ENCODE results near the gene CSNK1D. TPM values are rescaled to one million over a fixed set of nuclear protein-coding genes. Genes with fewer than 3 reads are reported as not detected.

Gene CSNK1D
- total and polyA plus RNA-seq, 10 of the 15 experiments (the other 5 are each of a cell fraction or from before 2014, with no cell fraction given) = 5.7 to 105 (median 58.1) TPM

DNA sequence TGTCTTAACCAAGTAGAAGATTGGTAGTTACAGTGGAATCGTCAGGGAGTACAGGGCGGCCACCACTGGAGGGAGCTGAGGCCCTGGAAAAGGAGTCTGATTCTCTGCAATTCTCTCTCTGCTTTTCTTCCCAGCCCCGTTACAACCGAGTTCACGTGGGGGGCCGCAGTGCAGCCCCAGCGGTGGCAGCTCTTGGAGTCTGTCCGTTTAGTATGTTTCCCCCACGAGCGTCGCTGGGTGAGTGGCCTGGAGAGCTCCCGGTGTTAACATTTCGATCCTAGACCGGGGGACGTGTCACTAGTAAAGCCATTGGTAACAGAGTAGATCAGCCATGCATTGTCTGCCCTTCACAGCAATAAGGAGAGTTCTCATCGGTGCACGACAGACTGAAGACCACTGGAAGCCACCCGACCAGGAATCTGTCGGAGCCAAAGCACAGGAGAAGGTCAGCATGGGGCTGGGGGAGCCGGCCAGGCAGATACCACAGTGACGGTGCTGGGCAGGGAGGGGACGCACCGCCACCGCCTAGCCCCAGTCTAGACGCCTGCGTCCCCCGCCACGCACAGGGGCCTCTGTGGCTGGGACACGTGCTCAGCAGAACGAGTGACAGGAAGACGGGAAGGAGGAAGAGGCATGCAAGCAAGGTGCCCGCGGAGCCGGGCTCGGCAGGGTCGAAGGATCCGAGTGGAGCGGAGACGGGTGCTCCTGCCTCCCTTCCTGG lies 28.9 kb downstream of the CSNK1D start:
- no peak for FAIRE-seq
- H2AFZ ChIP-seq (ENCODE audit: control insufficient read depth, low read depth, low read length) = no peak overlapping the region
- peaks cover 30 to 64% of the 10 kb centered on the region in 2 experiments for H3K36me3 ChIP-seq (ENCODE audit: control insufficient read depth in 2 of 2, insufficient read depth in 2 of 2, low read length in 1 of 2)
- no peak for DNase-seq (ENCODE audit: low read depth, low spot score)
- H4K20me1 ChIP-seq (ENCODE audit: control insufficient read depth, insufficient read depth) = peaks cover 5% of the 10 kb centered on the region
- ChIA-PET SMC1A (ENCODE audit: uncharacterized antibody, unreplicated experiment) (no interaction called here), RAD21 (ENCODE audit: unreplicated experiment) (no interaction called here), POLR2A (interaction anchor here (0.8 to 1.2 kb wide), 2 partner anchors 48 to 55 kb away, joined by 3 read pairs; no protein-coding TSS in a partner anchor), CTCF (no interaction called here)
- TF ChIP-seq, protein P1, sequence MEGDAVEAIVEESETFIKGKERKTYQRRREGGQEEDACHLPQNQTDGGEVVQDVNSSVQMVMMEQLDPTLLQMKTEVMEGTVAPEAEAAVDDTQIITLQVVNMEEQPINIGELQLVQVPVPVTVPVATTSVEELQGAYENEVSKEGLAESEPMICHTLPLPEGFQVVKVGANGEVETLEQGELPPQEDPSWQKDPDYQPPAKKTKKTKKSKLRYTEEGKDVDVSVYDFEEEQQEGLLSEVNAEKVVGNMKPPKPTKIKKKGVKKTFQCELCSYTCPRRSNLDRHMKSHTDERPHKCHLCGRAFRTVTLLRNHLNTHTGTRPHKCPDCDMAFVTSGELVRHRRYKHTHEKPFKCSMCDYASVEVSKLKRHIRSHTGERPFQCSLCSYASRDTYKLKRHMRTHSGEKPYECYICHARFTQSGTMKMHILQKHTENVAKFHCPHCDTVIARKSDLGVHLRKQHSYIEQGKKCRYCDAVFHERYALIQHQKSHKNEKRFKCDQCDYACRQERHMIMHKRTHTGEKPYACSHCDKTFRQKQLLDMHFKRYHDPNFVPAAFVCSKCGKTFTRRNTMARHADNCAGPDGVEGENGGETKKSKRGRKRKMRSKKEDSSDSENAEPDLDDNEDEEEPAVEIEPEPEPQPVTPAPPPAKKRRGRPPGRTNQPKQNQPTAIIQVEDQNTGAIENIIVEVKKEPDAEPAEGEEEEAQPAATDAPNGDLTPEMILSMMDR (IDR thresholded peaks at IDR 0.05 in 2 of 3, conservative IDR thresholded peaks at IDR 0.05 in 1 of 3; ENCODE audit: control insufficient read depth in 2 of 3, extremely low read depth in 1 of 3, insufficient read depth in 1 of 3, low read depth in 3 of 3, low read length in 3 of 3) = peak; percentile 46; a peak in 4 of 6 replicates
- no peak for TF ChIP-seq NFYB (IDR thresholded peaks at IDR 0.05; ENCODE audit: insufficient read depth, low read depth, low read length)
- TF ChIP-seq POLR2A (IDR thresholded peaks at IDR 0.05; ENCODE audit: low read depth, low read length) = peak; percentile 68
- no peak for TF ChIP-seq NR2F1 (conservative IDR thresholded peaks at IDR 0.05)
- TF ChIP-seq RAD51 (IDR thresholded peaks at IDR 0.05) = no peak
- TF ChIP-seq PAX5 (IDR thresholded peaks at IDR 0.05; ENCODE audit: borderline replicate concordance, low read depth, low read length) = 0 out of 2 replicates have a peak, but pooled peaks have one; percentile 2
- TF ChIP-seq ZNF687 (IDR thresholded peaks at IDR 0.05) = no peak
- no peak for TF ChIP-seq JUNB (IDR thresholded peaks at IDR 0.05)
- TF ChIP-seq SMC3 (IDR thresholded peaks at IDR 0.05; ENCODE audit: borderline replicate concordance, low read length) = peak; percentile 30; the same call in 1 of the 2 replicates
- TF ChIP-seq PML (IDR thresholded peaks at IDR 0.05; ENCODE audit: low read length) = 0 out of 2 replicates have a peak, but pooled peaks have one; percentile 28
- TF ChIP-seq SRF (IDR thresholded peaks at IDR 0.05; ENCODE audit: low read depth in 2 of 2, low read length in 2 of 2) = no peak
- no peak for TF ChIP-seq RUNX3 (IDR thresholded peaks at IDR 0.05; ENCODE audit: low read length)
- TF ChIP-seq IRF4 (IDR thresholded peaks at IDR 0.05; ENCODE audit: low read depth, low read length) = no peak
- TF ChIP-seq HDAC6 (IDR thresholded peaks at IDR 0.05; ENCODE audit: unreplicated experiment) = peak; percentile 44
- no peak for TF ChIP-seq ZNF24 (IDR thresholded peaks at IDR 0.05)
- no peak for TF ChIP-seq CBX3 (IDR thresholded peaks at IDR 0.05; ENCODE audit: borderline replicate concordance, low read depth)
- TF ChIP-seq POLR2AphosphoS5 (IDR thresholded peaks at IDR 0.05; ENCODE audit: low read length) = peak; percentile 12; the same call in 1 of the 2 replicates
- TF ChIP-seq KAT2A (conservative IDR thresholded peaks at IDR 0.05; ENCODE audit: control insufficient read depth, low read depth, low read length) = no peak
- H3K4me2 ChIP-seq (ENCODE audit: control insufficient read depth, insufficient read depth) = no peak overlapping the region
- H3K9ac ChIP-seq (ENCODE audit: control insufficient read depth, insufficient read depth, low read length) = no peak overlapping the region
- no peaks in the 10 kb centered on the region for H3K27me3 ChIP-seq (replicated peaks in 1 of 2; ENCODE audit: control insufficient read depth in 2 of 2, insufficient read depth in 2 of 2, low read length in 1 of 2)
- BruUV-seq (replicated peaks) = no TSS peak
- H3K4me1 ChIP-seq (ENCODE audit: control insufficient read depth, insufficient read depth, low read length) = peaks cover 14% of the 10 kb centered on the region
- WGBS (ENCODE audit: insufficient coverage, insufficient replicate concordance, low lambda C conversion rate, missing lambda C conversion rate) = 88% methylated on average over 39 of the region's 39 CpGs
- H3K27ac ChIP-seq (ENCODE audit: control insufficient read depth, insufficient read depth) = no peak overlapping the region
- H3K4me3 ChIP-seq = no peak overlapping the region
- H3K79me2 ChIP-seq (ENCODE audit: control insufficient read depth, insufficient read depth, low read length) = no peaks in the 10 kb centered on the region
- no peak for ATAC-seq
- intact Hi-C loops (cut with micrococcal nuclease; ENCODE audit: unreplicated experiment) (loop anchor here (1.0 kb wide), 1 partner anchor 77 kb away; no protein-coding TSS in a partner anchor), in situ Hi-C loops (cut with MboI) (no loop called here)
- no peaks in the 10 kb centered on the region for H3K9me3 ChIP-seq (replicated peaks; ENCODE audit: control insufficient read depth, insufficient read depth, low read length)

Data from GM12878 (cell line).